CD4-positive, alpha-beta T cell treated with Interleukin-6 for 4 hours (primary cell): Measurements from ENCODE around the gene OXSR1.
"Not testable (repeated sequence)": the region's sequence is repeated elsewhere in the genome, so short reads cannot be mapped to it uniquely, and the experiment has no call there.

Experiments used
- DNase-seq: peaks from one replicate; pipeline ENCODE4 v3.0.0-alpha.2; 2020; ENCODE audit warnings: mixed read lengths

Gene OXSR1

GRCh38 chr3:38146504-38146903, 18.8 kb upstream of the OXSR1 start:
- DNase-seq = no peak

DNA sequence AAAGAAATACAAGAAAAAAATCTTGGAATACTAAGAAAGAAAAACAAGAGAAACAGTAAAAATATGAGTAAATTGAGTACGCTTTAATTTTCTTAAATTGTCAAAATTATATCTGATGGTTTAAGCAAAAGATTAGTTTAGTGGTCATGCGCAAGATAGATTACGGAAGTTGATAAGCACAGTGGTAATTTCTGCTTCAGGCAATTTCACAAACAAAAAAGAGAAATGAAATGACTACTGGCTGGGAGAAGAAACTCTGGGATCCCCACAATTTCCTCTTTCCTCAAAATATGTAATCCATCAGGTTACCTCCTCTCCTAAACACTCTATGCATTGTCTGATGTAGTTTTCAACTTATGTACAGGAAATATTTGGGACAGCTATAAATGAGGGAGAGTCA, 17.9 kb upstream of the OXSR1 start:
- no peak for DNase-seq

- DNase-seq = no peak
Measured at GRCh38 chr3:38148311-38148882, 16.9 kb upstream of the OXSR1 start.

- no peak for DNase-seq
Measured at GRCh38 chr3:38149708-38150107, 15.6 kb upstream of the OXSR1 start.

GRCh38 chr3:38150780-38151528, 14.4 kb upstream of the OXSR1 start:
- DNase-seq = no peak

GRCh38 chr3:38151667-38152265, 13.6 kb upstream of the OXSR1 start:
- no peak for DNase-seq

DNA sequence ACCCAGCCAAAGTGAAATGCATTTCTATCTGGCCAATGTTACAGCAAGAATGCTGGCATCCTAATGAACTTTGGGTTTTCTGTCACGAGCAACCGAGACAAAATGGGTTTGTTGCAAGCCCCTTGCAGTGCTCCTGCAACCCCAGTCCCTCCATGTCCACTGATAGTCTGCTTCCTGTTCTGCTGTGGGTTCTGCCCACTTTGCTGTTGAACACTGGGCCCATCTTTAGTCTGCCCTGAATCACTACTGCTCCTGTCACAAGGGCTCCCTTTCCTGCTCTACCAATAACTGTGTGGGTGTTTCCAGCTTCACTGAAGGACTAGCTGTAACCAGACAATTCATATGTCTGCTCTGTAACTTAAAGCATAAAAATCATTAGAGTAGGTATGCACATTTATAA, 12.7 kb upstream of the OXSR1 start:
- DNase-seq = no peak

- DNase-seq = no peak
Measured at GRCh38 chr3:38153221-38153620, 12.1 kb upstream of the OXSR1 start.

DNA sequence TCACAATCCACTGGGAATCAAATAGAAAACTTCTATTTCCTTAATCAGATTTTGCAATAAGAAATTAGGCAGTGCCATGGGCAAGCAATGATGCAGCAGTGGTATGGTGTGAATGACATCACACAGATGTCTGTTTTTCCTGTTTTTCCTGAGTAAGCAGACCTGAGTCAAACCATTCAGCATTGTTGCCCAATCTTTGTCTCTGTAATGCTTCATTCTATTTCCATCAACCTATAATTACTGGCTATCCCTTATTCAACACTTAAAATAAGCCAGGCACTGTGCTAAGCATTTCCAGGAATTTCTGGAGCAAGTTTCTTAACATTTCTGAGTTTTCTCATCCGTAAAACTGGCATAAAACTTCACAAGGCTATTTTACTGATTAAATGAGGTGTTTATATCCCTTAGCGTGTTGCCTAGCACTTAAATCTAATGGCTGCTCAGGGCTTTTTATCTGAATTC, 11.3 kb upstream of the OXSR1 start:
- DNase-seq = no peak

DNA sequence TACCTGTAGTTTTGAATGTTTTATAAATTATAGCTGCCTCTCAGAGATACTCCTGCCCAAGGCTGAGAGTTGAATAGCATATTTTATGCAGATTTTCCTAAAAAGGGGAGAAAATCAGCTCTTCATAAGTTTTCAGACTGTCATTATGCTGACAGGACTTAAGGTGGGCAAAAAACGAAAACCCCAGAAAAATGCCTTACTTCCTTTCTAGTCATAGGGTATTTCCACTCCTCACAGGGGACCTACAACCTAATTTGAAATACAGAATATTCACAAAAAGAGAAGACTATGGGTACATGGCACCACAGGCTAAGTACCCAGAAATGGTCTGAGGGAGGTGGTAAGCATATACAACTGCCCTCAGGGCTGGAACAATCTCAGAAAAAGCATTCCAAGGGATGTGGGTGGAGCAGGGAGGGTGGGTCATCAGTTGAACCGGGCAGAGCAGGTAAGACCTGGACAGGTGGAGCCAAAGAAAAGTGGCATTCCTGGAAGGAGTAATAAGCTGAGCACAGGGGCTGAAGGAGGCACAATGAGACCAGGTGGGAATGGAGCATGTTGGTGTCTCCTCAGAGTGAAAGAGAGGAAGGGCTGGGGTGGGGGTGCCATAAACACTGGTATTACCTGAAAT, 10.6 kb upstream of the OXSR1 start:
- no peak for DNase-seq

DNA sequence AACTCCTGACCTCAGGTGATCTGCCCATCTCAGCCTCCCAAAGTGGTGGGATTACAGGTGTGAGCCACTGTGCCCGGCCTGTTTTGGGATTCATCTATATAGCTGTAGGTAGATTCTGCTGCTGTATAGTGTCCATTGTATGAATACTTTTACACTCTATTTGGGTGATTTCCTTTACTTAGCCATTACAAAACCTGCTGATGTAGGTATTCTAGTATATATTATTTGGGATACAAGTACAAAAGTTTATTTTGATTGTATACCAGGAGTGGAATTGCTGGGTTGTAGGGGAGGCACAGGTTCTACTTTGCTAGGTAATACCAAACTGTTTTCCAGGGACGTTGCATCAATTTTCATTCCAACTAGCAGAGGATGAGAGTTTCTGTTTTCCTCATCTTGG, 9.5 kb upstream of the OXSR1 start:
- no peak for DNase-seq

DNA sequence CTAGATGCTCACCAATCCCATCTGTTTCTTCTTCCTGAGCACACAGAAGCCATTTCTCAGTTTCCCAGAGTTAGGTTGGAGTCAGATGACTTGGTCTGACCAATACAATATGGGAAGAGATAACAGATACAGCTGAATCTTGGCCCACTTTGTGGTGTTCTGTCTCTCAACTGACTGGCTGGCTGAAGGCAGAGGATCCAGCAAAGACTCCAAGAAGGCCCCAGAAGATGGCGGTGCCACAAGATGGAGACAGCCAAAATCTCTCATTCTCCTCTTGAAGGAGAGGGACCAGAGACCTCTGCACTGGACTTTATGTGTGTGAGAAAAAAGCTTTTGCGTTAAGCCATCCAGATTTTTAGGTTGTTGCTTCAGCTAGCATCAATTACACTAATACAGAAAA, 8.2 kb upstream of the OXSR1 start:
- DNase-seq = no peak

GRCh38 chr3:38157595-38157994, 7.7 kb upstream of the OXSR1 start:
- no peak for DNase-seq

DNA sequence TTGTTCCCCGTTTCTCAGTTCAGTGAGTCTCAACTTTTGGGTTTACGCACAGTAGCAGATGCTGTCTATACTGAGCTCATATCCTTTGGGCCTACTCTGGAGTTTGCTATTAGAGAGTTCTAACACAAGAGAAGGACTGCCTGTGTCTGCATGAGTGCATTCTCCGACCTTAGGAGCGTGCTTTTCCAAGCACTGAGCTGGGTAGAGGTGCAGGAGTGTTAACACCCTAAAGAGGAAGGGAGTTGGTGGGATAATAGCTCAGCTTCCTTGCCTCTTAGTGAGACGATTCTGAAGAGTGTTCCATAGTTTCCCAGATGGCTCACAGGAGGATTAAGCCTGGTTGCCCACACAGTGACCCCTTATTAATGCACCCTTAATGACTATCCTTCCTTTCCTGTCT, 6.9 kb upstream of the OXSR1 start:
- DNase-seq = no peak

DNA sequence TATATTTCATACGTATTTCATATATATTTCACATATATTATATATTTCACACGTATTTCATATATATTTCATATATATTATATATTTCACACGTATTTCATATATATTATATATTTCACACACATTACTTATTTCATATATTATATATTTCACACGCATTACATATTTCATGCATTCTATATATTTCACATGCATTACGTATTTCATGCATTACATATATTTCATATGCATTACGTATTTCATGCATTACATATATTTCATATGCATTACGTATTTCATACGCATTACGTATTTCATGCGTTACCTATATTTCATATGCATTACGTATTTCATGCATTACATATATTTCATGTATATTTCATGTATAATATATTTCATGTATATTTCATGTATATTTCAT, 4.6 kb upstream of the OXSR1 start:
- not testable (repeated sequence) for DNase-seq

DNA sequence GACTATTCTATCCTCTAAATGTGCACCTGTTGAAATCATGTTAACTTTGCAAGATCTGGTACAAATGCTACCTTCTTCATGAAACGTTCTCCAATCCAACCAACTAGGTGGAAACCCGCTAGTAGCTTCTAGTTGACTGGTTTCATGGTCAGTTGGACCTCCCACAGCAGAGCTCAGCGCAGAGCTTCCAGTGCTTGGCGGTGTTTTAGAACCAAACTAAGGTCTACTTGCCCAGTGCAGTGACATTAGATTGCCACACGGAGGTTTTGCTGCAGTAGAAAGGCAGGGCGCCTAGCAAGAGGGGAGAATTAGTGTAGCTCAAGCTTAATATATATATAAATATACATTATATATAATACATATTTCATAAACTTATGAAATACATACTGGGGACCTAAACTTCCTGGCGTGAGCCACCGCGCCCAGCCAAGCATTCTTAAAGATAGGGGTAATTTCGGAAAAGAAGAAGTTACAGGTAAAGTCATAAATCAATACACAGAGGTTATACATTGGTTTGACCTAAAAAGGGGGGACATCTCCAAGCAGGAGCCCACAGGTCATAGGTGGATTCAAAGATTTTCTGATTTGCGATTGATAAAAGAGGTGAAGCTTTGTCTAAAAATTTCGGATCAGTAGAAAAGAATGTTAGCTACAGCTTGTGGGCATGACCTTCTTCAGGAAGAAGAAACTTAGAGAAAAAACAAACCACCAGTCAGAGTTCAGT, 2.1 kb upstream of the OXSR1 start:
- DNase-seq = no peak

DNA sequence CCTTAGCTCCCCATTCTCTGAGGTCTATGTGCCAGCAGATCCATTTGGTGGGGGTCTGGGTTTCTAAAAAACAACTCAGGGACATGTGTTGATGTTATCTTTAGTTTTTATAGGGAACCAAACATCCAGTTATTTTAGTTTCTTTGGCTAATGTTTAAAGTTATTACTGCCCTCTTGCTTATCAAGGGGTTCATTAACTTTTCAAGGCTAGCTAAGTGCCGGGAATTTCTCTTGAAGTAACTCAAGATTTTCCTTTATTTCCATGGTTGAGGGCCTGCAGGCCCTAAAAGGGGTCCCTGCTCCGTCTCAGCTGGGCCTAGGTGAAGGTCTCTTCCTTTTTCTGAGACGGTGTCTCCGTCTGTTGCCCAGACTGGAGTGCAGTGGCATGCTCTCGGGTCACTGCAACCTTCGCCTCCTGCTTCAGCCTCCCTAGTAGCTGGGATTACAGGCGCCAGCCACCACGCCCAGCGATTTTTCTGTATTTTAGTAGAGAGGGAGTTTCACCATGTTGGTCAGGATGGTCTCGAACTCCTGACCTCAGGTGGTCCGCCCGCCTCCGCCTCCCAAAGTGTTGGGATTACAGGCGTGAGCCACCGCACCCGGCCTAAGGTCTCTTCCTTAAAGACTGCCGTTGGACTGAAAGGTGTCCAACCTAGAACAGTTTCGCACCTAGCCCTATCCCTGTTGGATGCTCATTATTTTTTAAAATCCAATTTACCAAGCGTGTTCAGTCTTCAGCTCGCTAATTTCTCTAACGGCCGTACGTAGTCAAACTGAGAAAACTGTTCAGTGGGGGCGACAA, 1.3 kb upstream of the OXSR1 start:
- DNase-seq = no peak

DNA sequence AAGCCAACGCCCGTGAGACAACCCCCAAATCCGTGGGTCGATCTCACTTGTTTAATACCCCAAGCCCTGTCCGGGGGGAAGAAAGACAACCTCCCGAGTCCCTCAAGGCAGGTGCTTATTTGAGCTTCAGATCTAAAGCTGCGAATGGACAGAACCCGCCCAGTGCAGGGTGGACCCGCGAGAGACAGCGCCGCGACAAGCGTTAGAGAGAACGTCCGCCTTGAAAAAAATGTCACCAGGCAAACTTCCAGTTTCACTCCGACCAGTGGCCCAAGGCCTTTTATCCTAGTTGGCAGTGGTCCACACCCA, 740 bp upstream of the OXSR1 start:
- no peak for DNase-seq

GRCh38 chr3:38165722-38166387, 518 bp downstream of the OXSR1 start:
- DNase-seq = no peak

GRCh38 chr3:38167591-38167990, 2.3 kb downstream of the OXSR1 start:
- no peak for DNase-seq

GRCh38 chr3:38168151-38169026, 3.1 kb downstream of the OXSR1 start:
- no peak for DNase-seq
